Stimulated activated CD8-positive, alpha-beta memory T cell treated with anti-CD3 and anti-CD28 coated beads, Interleukin-7, amount 100 ng/mL, for 24 hours (primary cell): ENCODE data around the gene ADAMTS3.

Experiments used
- DNase-seq: peaks from one replicate; pipeline ENCODE4 v3.0.0-alpha.2; 2020; ENCODE audit warnings: low read depth

The ADAMTS3 gene

GRCh38 chr4:72405417-72405816 is 163.6 kb downstream of the ADAMTS3 start:
- DNase-seq = no peak

GRCh38 chr4:72397314-72397713 is 171.7 kb downstream of the ADAMTS3 start:
- no peak for DNase-seq

GRCh38 chr4:72394012-72394663 is 174.9 kb downstream of the ADAMTS3 start:
- DNase-seq = no peak

- no peak for DNase-seq
Observed at GRCh38 chr4:72391281-72391680, 177.7 kb downstream of the ADAMTS3 start.

- DNase-seq = no peak
Observed at GRCh38 chr4:72390409-72390808, 178.6 kb downstream of the ADAMTS3 start.

- DNase-seq = no peak
Observed at GRCh38 chr4:72388521-72388920, 180.5 kb downstream of the ADAMTS3 start.

- DNase-seq = no peak
Observed at GRCh38 chr4:72387959-72388358, 181.1 kb downstream of the ADAMTS3 start.

- DNase-seq = no peak
Observed at GRCh38 chr4:72383439-72383838, 185.6 kb downstream of the ADAMTS3 start.

- no peak for DNase-seq
Observed at GRCh38 chr4:72378901-72379300, 190.1 kb downstream of the ADAMTS3 start.

GRCh38 chr4:72377491-72378194 is 191.4 kb downstream of the ADAMTS3 start:
- DNase-seq = no peak

GRCh38 chr4:72376901-72377300 is 192.1 kb downstream of the ADAMTS3 start:
- DNase-seq = no peak

- no peak for DNase-seq
Observed at GRCh38 chr4:72375073-72375736, 193.8 kb downstream of the ADAMTS3 start.

- DNase-seq = no peak
Observed at GRCh38 chr4:72374159-72374558, 194.9 kb downstream of the ADAMTS3 start.

- DNase-seq = no peak
Observed at GRCh38 chr4:72366601-72367000, 202.4 kb downstream of the ADAMTS3 start.

GRCh38 chr4:72365981-72366380 is 203.0 kb downstream of the ADAMTS3 start:
- DNase-seq = no peak

GRCh38 chr4:72365016-72365415 is 204.0 kb downstream of the ADAMTS3 start:
- DNase-seq = no peak

GRCh38 chr4:72360075-72360474 is 208.9 kb downstream of the ADAMTS3 start:
- DNase-seq = no peak

GRCh38 chr4:72358483-72358882 is 210.5 kb downstream of the ADAMTS3 start:
- no peak for DNase-seq

- no peak for DNase-seq
Observed at GRCh38 chr4:72357908-72358307, 211.1 kb downstream of the ADAMTS3 start.

- DNase-seq = no peak
Observed at GRCh38 chr4:72352711-72353110, 216.3 kb downstream of the ADAMTS3 start.

- no peak for DNase-seq
Observed at GRCh38 chr4:72351521-72351920, 217.5 kb downstream of the ADAMTS3 start.

- no peak for DNase-seq
Observed at GRCh38 chr4:72348701-72349100, 220.3 kb downstream of the ADAMTS3 start.

- DNase-seq = no peak
Observed at GRCh38 chr4:72344418-72344817, 224.6 kb downstream of the ADAMTS3 start.
